ENCODE measurements around the gene FUT1. TPM values are rescaled to one million over a fixed set of nuclear protein-coding genes. Genes with fewer than 3 reads are reported as not detected.

FUT1 gene
- polyA plus RNA-seq, 1 experiment, result 0.07 TPM

DNA sequence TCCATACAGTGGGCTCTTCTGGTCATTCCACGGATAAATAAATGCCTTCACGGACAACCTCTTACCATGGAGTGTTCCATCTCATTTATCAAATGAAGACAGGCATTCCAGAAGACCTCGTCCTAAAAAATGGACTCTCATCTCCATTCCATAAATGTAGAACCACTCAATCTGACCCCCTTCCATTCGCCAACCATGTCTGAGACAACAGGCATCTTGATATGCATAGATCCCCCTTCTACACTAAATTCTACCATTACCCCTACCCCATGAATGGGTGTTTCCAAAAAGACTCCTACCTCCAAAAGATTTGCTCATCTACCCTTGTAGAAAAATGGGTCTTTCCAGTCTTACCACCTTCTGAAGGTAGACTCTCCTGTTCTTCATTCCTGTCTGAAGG lies 21.0 kb downstream of the FUT1 start:
- ChIA-PET CTCF (no interaction called here), POLR2A (no interaction called here)
- H3K4me3 ChIP-seq (ENCODE audit: low read depth, low read length), result no peak overlapping the region
- H3K27me3 ChIP-seq (ENCODE audit: control insufficient read depth, insufficient read depth, low read length), result peaks cover 17% of the 10 kb centered on the region
- H3K27ac ChIP-seq (ENCODE audit: low read depth, low read length), result no peak overlapping the region
- peaks cover 14% of the 10 kb centered on the region for H3K9me3 ChIP-seq (ENCODE audit: control insufficient read depth, insufficient read depth, low read length)
- no peak for DNase-seq (ENCODE audit: low read depth, low spot score)
- no peak for TF ChIP-seq CTCF (IDR thresholded peaks at IDR 0.05; ENCODE audit: low read depth, low read length)

GRCh38 chr19:48728911-48729664 lies 23.4 kb downstream of the FUT1 start:
- ChIA-PET POLR2A (no interaction called here), CTCF (no interaction called here)
- peaks cover 14% of the 10 kb centered on the region for H3K27me3 ChIP-seq (ENCODE audit: control insufficient read depth, insufficient read depth, low read length)
- no peak for TF ChIP-seq CTCF (IDR thresholded peaks at IDR 0.05; ENCODE audit: low read depth, low read length)
- H3K9me3 ChIP-seq (ENCODE audit: control insufficient read depth, insufficient read depth, low read length), result peaks cover 13% of the 10 kb centered on the region; the same call in 1 of the 2 replicates
- no peak overlapping the region for H3K4me3 ChIP-seq (ENCODE audit: low read depth, low read length)
- no peak overlapping the region for H3K27ac ChIP-seq (ENCODE audit: low read depth, low read length)
- DNase-seq (ENCODE audit: low read depth, low spot score), result no peak

DNA sequence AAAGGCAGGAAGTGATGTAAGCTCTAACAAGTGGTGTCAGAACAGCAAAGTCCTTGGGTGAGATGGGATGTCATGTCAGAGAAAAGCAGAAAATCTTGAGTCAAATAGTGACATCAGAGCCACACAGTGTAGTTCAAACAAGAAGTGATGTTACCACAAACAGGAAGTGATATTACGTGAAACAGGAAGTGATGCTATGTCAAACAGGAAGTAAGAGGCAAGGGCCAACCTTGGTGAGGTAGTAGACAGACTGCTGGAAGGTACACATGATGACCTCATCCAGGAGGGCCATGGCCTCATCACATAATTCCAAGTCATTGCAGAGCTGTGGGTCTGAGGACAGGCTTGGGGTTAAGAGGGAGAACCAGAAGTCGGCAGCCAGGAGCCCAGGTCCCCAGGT lies 25.9 kb downstream of the FUT1 start:
- H3K27ac ChIP-seq (ENCODE audit: low read depth, low read length), result no peak overlapping the region
- CTCF ChIA-PET, result interaction anchor here (1.0 kb wide), 1 partner anchor 267 kb away, joined by 12 read pairs; the partner anchor contains the start of gene RUVBL2
- no peak for DNase-seq (ENCODE audit: low read depth, low spot score)
- no peak for TF ChIP-seq CTCF (IDR thresholded peaks at IDR 0.05; ENCODE audit: low read depth, low read length)
- H3K9me3 ChIP-seq (ENCODE audit: control insufficient read depth, insufficient read depth, low read length), result peaks cover 13% of the 10 kb centered on the region; the same call in 1 of the 2 replicates
- H3K4me3 ChIP-seq (ENCODE audit: low read depth, low read length), result no peak overlapping the region
- POLR2A ChIA-PET, result no interaction called here
- peaks cover 3% of the 10 kb centered on the region for H3K27me3 ChIP-seq (ENCODE audit: control insufficient read depth, insufficient read depth, low read length)

- Histone ChIP-seq H3K27me3 (ENCODE audit: control insufficient read depth, insufficient read depth, low read length) (no peaks in the 10 kb centered on the region), H3K4me3 (ENCODE audit: low read depth, low read length) (no peak overlapping the region), H3K9me3 (ENCODE audit: control insufficient read depth, insufficient read depth, low read length) (peaks cover 13% of the 10 kb centered on the region; the same call in 1 of the 2 replicates), H3K27ac (ENCODE audit: low read depth, low read length) (peak overlapping the region; percentile 66)
- CTCF ChIA-PET, result interaction anchor here (0.7 to 0.9 kb wide), 2 partner anchors 49 to 275 kb away, joined by 3 read pairs; no protein-coding TSS in a partner anchor
- no peak for TF ChIP-seq CTCF (IDR thresholded peaks at IDR 0.05; ENCODE audit: low read depth, low read length)
- POLR2A ChIA-PET, result interaction anchor here (0.7 to 1.4 kb wide), 5 partner anchors 9 to 239 kb away, joined by 3 to 5 read pairs (median 4); partner anchors contain the start of gene PPP1R15A
- DNase-seq (ENCODE audit: low read depth, low spot score), result peak; percentile 63
Observed at GRCh38 chr19:48724796-48725753, 27.4 kb downstream of the FUT1 start.
